ENCODE results near the gene ODF4.

GRCh38 chr17:8338753-8339140 is 893 bp upstream of the ODF4 start:
- no peak for TF ChIP-seq EP300 (IDR thresholded peaks at IDR 0.05)
- TF ChIP-seq CTCF (IDR thresholded peaks at IDR 0.05): no peak
